Colonic mucosa (tissue), 4 donors: ENCODE results near the gene H1-8. TPM values are rescaled to one million over a fixed set of nuclear protein-coding genes. Genes with fewer than 3 reads are reported as not detected.
A peak's percentile ranks its signal among the peaks of the same experiment; 100 is the strongest.

ENCODE experiments used
- DNase-seq: peaks from one replicate; pipeline ENCODE4 v3.0.0-alpha.2; 2020
- H3K27ac ChIP-seq: fragments of 200-600 bp; one replicate; pipeline ENCODE4 v1.8.0; 2021
- H3K27me3 ChIP-seq: fragments of 200-600 bp; one replicate; pipeline ENCODE4 v1.8.0; 2021
- H3K36me3 ChIP-seq: fragments of 200-600 bp; one replicate; pipeline ENCODE4 v1.8.0; 2021
- H3K4me1 ChIP-seq: fragments of 200-600 bp; one replicate; pipeline ENCODE4 v1.8.0; 2021; ENCODE audit warnings: mild to moderate bottlenecking
- H3K4me3 ChIP-seq: fragments of 200-600 bp; one replicate; pipeline ENCODE4 v1.8.0; 2021
- H3K9ac ChIP-seq, 2 donors: one replicate each; pipeline ENCODE4 v1.7.0; 2013; ENCODE audit warnings: control low read depth in 2 of 2, low read depth in 2 of 2, low read length in 2 of 2
- H3K9me3 ChIP-seq: fragments of 200-600 bp; one replicate; pipeline ENCODE4 v1.8.0; 2021
- CTCF ChIP-seq: fragments of 200-600 bp; IDR thresholded peaks from one replicate; pipeline ENCODE4 v1.8.0; 2022; ENCODE audit warnings: antibody characterized with exemption, mild to moderate bottlenecking
- intact Hi-C: fragments of 100-400 bp; cut with DNase I; formaldehyde crosslinking; loops from one replicate; pipeline ENCODE4 v1.14.1; 2022
- total RNA-seq, 2 donors: library from RNA; stranded (reverse); fragmentation: NEBNext Ultra II Directional in 1 of 2; extraction: Animal tissue kit (Norgen Biotek cat#: 25700) in 1 of 2; gene quantifications; one replicate each; pipeline ENCODE4 v1.2.1, GENCODE V29; 2021
- donor health status: healthy.
- donor health status: DM: no; HTN: no; CAD: no.
- donor health status: DM: no; HTN: no; CAD: no.

The H1-8 gene
- total RNA-seq, 2 donors from 2014 or later = not detected

GRCh38 chr3:129584631-129585030 lies 41.7 kb downstream of the H1-8 start:
- Histone ChIP-seq H3K9ac (no peak overlapping the region), H3K27me3 (no peaks in the 10 kb centered on the region), H3K27ac (no peak overlapping the region), H3K4me3 (no peak overlapping the region), H3K36me3 (no peaks in the 10 kb centered on the region), H3K9me3 (no peaks in the 10 kb centered on the region), H3K4me1 (no peaks in the 10 kb centered on the region)
- intact Hi-C loops = no loop called here
- no peak for DNase-seq
- TF ChIP-seq CTCF = no peak

GRCh38 chr3:129585949-129586657 lies 43.1 kb downstream of the H1-8 start:
- Histone ChIP-seq H3K9ac (no peak overlapping the region), H3K9me3 (no peaks in the 10 kb centered on the region), H3K4me3 (no peak overlapping the region), H3K36me3 (no peaks in the 10 kb centered on the region), H3K4me1 (no peaks in the 10 kb centered on the region), H3K27ac (no peak overlapping the region), H3K27me3 (no peaks in the 10 kb centered on the region)
- DNase-seq = no peak
- intact Hi-C loops = no loop called here
- no peak for TF ChIP-seq CTCF

- Histone ChIP-seq H3K4me3 (no peak overlapping the region), H3K36me3 (no peaks in the 10 kb centered on the region), H3K4me1 (no peaks in the 10 kb centered on the region), H3K27me3 (no peaks in the 10 kb centered on the region), H3K9me3 (no peaks in the 10 kb centered on the region), H3K9ac (no peak overlapping the region), H3K27ac (no peak overlapping the region)
- intact Hi-C loops = no loop called here
- DNase-seq = no peak
- TF ChIP-seq CTCF = no peak
Observed at GRCh38 chr3:129586746-129587430, 43.9 kb downstream of the H1-8 start.

GRCh38 chr3:129587566-129588210 lies 44.7 kb downstream of the H1-8 start:
- no peaks in the 10 kb centered on the region for H3K27me3 ChIP-seq
- no peaks in the 10 kb centered on the region for H3K9me3 ChIP-seq
- no peaks in the 10 kb centered on the region for H3K36me3 ChIP-seq
- DNase-seq = no peak
- peaks cover 4% of the 10 kb centered on the region for H3K4me1 ChIP-seq
- peak overlapping the region in 1 of 2 donors; percentile 8 for H3K9ac ChIP-seq
- no peak for TF ChIP-seq CTCF
- intact Hi-C loops = no loop called here
- H3K27ac ChIP-seq = no peak overlapping the region
- H3K4me3 ChIP-seq = no peak overlapping the region

- no peaks in the 10 kb centered on the region for H3K36me3 ChIP-seq
- H3K27me3 ChIP-seq = no peaks in the 10 kb centered on the region
- intact Hi-C loops = no loop called here
- TF ChIP-seq CTCF = no peak
- DNase-seq = no peak
- H3K9ac ChIP-seq = peak overlapping the region in 1 of 2 donors; percentile 14
- no peak overlapping the region for H3K4me3 ChIP-seq
- peaks cover 4% of the 10 kb centered on the region for H3K4me1 ChIP-seq
- H3K27ac ChIP-seq = no peak overlapping the region
- no peaks in the 10 kb centered on the region for H3K9me3 ChIP-seq
Observed at GRCh38 chr3:129590215-129590614, 47.2 kb downstream of the H1-8 start.
